Mesenchymal stem cell (in vitro differentiated cells and primary cell): ENCODE data around the gene PSPC1.

Experiments used
- DNase-seq: peaks from one replicate; pipeline ENCODE4 v3.0.0-alpha.2; 2013
- H2AFZ ChIP-seq: one replicate; pipeline ENCODE4 v1.6.1; 2013; ENCODE audit warnings: low read depth, mild to moderate bottlenecking, control low read depth, inconsistent platforms, low read length, moderate library complexity
- H2AK5ac ChIP-seq: 2 replicates; pipeline ENCODE4 v1.6.1; 2013; ENCODE audit warnings: low read length, moderate library complexity, mild to moderate bottlenecking, inconsistent platforms; ENCODE audit not compliant: severe bottlenecking
- H2BK120ac ChIP-seq: one replicate; pipeline ENCODE4 v1.6.1; 2013; ENCODE audit warnings: low read depth, mild to moderate bottlenecking, inconsistent platforms, low read length, moderate library complexity
- H2BK12ac ChIP-seq, 2 experiments: one replicate each; pipeline ENCODE4 v1.6.1; 2013; ENCODE audit warnings: inconsistent platforms in 2 of 2, low read length in 2 of 2, mild to moderate bottlenecking in 2 of 2, moderate library complexity in 2 of 2, control low read depth in 1 of 2
- H2BK15ac ChIP-seq: one replicate; pipeline ENCODE4 v1.6.1; 2013; ENCODE audit warnings: mild to moderate bottlenecking, low read depth, inconsistent platforms; ENCODE audit not compliant: poor library complexity, severe bottlenecking
- H2BK5ac ChIP-seq: 2 replicates; pipeline ENCODE4 v1.6.1; 2013; ENCODE audit warnings: low read depth, mild to moderate bottlenecking, low read length, control low read depth, inconsistent platforms; ENCODE audit not compliant: poor library complexity, severe bottlenecking
- H3K14ac ChIP-seq, 2 experiments: one replicate each; pipeline ENCODE4 v1.6.1; 2013; ENCODE audit warnings: inconsistent platforms in 2 of 2, low read length in 2 of 2, control low read depth in 1 of 2, mild to moderate bottlenecking in 1 of 2, moderate library complexity in 1 of 2
- H3K18ac ChIP-seq, 2 experiments: one replicate each; pipeline ENCODE4 v1.6.1; 2013; ENCODE audit warnings: inconsistent platforms in 2 of 2, low read length in 2 of 2, control low read depth in 1 of 2, low read depth in 1 of 2, mild to moderate bottlenecking in 1 of 2
- H3K23ac ChIP-seq, 2 experiments: one replicate each; pipeline ENCODE4 v1.6.1; 2013; ENCODE audit warnings: inconsistent platforms in 2 of 2, low read length in 2 of 2, mild to moderate bottlenecking in 2 of 2, moderate library complexity in 2 of 2, control low read depth in 1 of 2
- H3K27ac ChIP-seq: 2 replicates; pipeline ENCODE4 v1.5.1; 2013; ENCODE audit warnings: mild to moderate bottlenecking, moderate library complexity, low read length, control low read depth, inconsistent platforms; ENCODE audit not compliant: poor library complexity, severe bottlenecking
- H3K27me3 ChIP-seq, 2 experiments: 2 replicates each; pipeline versions ENCODE4 v1.6.1 to v1.7.0; 2013; ENCODE audit warnings: low read length in 2 of 2, mild to moderate bottlenecking in 2 of 2, moderate library complexity in 2 of 2, control low read depth in 1 of 2, inconsistent platforms in 1 of 2; ENCODE audit not compliant: control insufficient read depth in 1 of 2, insufficient read depth in 1 of 2
- H3K36me3 ChIP-seq, 2 experiments: 2 replicates each; pipeline versions ENCODE4 v1.6.1 to v1.7.0; 2013; ENCODE audit warnings: low read length in 2 of 2, control low read depth in 1 of 2, inconsistent platforms in 1 of 2, low read depth in 1 of 2, mild to moderate bottlenecking in 1 of 2; ENCODE audit not compliant: insufficient read depth in 2 of 2, control insufficient read depth in 1 of 2
- H3K4ac ChIP-seq, 2 experiments: one replicate each; pipeline ENCODE4 v1.6.1; 2013; ENCODE audit warnings: inconsistent platforms in 2 of 2, low read length in 2 of 2, mild to moderate bottlenecking in 2 of 2, moderate library complexity in 2 of 2, control low read depth in 1 of 2, low read depth in 1 of 2
- H3K4me1 ChIP-seq: 2 replicates; pipeline ENCODE4 v1.6.1; 2013; ENCODE audit warnings: low read depth, low read length, control low read depth; ENCODE audit not compliant: control insufficient read depth, insufficient read depth
- H3K4me2 ChIP-seq: 2 replicates; pipeline ENCODE4 v1.6.1; 2013; ENCODE audit warnings: low read length, mild to moderate bottlenecking, inconsistent platforms; ENCODE audit not compliant: poor library complexity, severe bottlenecking
- H3K4me3 ChIP-seq, 2 experiments: 2 replicates each; pipeline versions ENCODE4 v1.5.1 to v1.7.0; 2013; ENCODE audit warnings: low read length in 2 of 2, mild to moderate bottlenecking in 2 of 2, control low read depth in 1 of 2, low read depth in 1 of 2; ENCODE audit not compliant: insufficient read depth in 1 of 2
- H3K79me1 ChIP-seq: replicated peaks from 2 replicates; pipeline ENCODE4 v1.6.1; 2013; ENCODE audit warnings: mild to moderate bottlenecking, control low read depth, low read length, inconsistent platforms; ENCODE audit not compliant: poor library complexity, severe bottlenecking
- H3K9ac ChIP-seq: 2 replicates; pipeline ENCODE4 v1.7.0; 2013; ENCODE audit warnings: mild to moderate bottlenecking, low read length, moderate library complexity
- H3K9me3 ChIP-seq: 2 replicates; pipeline ENCODE4 v1.7.0; 2013; ENCODE audit warnings: mild to moderate bottlenecking, low read length; ENCODE audit not compliant: control insufficient read depth
- H4K8ac ChIP-seq: one replicate; pipeline ENCODE4 v1.6.1; 2013; ENCODE audit warnings: inconsistent platforms, mild to moderate bottlenecking, low read length, moderate library complexity
- H4K91ac ChIP-seq: one replicate; pipeline ENCODE4 v1.6.1; 2013; ENCODE audit warnings: mild to moderate bottlenecking, low read length, inconsistent platforms
- WGBS: methylation state at CpG from one replicate; pipeline ENCODE4 v1.1.7; 2013; ENCODE audit warnings: mixed read lengths; 5-methylcytosine and 5-hydroxymethylcytosine counted together

The PSPC1 gene

DNA sequence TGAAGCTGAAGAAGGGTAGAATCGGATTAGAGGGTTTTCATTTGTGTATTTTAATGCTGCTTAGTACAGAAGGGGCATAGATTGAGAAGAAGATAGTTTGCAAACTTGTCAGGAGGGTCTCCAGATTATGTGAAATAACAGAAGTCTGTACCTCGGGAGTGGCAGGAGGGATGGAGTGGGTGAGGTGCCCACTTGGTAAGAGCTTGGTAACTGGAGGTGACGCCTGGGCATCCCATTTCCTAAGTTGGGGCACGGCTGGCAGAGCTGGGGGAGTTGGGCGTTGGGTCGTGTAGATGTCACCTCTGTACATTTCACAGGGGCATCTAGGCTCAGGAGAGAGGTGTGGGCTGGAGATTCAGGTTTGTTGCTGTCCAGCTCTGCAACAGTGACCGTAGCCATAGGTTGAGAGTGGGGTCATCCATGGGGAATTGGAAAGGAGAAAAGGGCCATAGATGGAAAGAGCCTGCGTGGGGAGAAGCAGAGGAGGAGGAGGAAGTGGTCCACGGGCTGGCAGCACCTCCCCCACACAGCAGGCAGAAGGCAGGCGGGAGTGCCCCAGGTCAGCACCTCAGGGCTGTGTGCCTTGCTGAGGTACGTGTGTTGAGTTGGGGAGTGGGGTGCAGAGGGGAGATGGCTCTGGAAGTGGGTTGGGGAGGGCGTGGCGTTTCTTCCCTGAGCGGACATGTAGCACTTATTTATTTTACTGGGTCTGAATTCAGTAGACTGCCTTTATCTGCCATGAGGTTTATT lies 118.1 kb downstream of the PSPC1 start:
- H3K14ac ChIP-seq = no peak overlapping the region
- 92% methylated on average over 14 of the region's 14 CpGs for WGBS
- no peak overlapping the region for H3K4ac ChIP-seq
- H3K4me2 ChIP-seq = no peak overlapping the region
- no peak overlapping the region for H3K27ac ChIP-seq
- H3K4me1 ChIP-seq = peaks cover 5% of the 10 kb centered on the region
- H3K23ac ChIP-seq = no peak overlapping the region
- H3K4me3 ChIP-seq = no peak overlapping the region
- no peak overlapping the region for H2BK12ac ChIP-seq
- H2AFZ ChIP-seq = no peak overlapping the region
- no peak overlapping the region for H3K18ac ChIP-seq
- no peaks in the 10 kb centered on the region for H3K27me3 ChIP-seq
- no peak overlapping the region for H2BK15ac ChIP-seq
- no peak overlapping the region for H2BK120ac ChIP-seq
- peaks cover 55 to 97% of the 10 kb centered on the region in 2 experiments for H3K36me3 ChIP-seq
- H3K79me1 ChIP-seq = peaks cover 20% of the 10 kb centered on the region
- H4K8ac ChIP-seq = no peak overlapping the region
- no peak overlapping the region for H3K9ac ChIP-seq
- H2BK5ac ChIP-seq = no peak overlapping the region
- no peaks in the 10 kb centered on the region for H3K9me3 ChIP-seq
- no peak for DNase-seq
- H4K91ac ChIP-seq = no peak overlapping the region
- no peak overlapping the region for H2AK5ac ChIP-seq

DNA sequence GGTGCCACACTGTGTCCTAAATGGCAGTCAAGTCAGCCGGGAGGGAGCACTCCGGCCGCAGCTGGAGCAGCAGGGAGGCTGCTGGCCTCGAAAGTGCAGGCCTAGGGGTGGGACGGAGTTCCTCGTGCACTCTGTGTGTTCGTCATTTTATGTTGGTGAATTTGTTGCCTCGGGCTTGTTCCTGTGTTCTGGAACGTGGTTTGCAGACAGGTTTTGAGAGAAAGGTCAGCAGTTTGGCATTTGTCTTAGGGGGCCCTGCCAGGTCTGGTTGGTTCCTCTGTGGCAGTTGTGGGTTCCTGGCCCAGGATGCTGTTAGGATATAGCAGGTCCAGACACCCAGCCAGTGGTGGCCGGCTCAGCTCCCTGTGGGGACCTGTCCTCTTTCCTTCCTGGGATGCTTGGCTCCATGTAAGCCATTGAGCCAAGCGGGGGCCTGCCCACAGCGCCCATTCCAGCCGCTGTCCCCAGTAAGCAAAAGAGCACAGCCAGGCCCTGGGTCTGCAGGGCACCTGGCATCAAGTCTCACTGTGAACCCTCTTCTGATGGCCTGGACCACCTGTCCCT lies 119.2 kb downstream of the PSPC1 start:
- Histone ChIP-seq H4K91ac (peak overlapping the region; percentile 48), H3K23ac (no peak overlapping the region), H3K14ac (no peak overlapping the region), H3K4me3 (no peak overlapping the region), H3K27me3 (no peaks in the 10 kb centered on the region), H3K79me1 (peaks cover 19% of the 10 kb centered on the region), H2AFZ (no peak overlapping the region), H3K4ac (no peak overlapping the region), H4K8ac (peak overlapping the region; percentile 4), H2BK12ac (no peak overlapping the region), H3K4me2 (no peak overlapping the region), H3K18ac (no peak overlapping the region), H2AK5ac (no peak overlapping the region), H2BK15ac (no peak overlapping the region), H3K9ac (no peak overlapping the region), H3K36me3 (peaks cover 48 to 97% of the 10 kb centered on the region in 2 experiments), H3K9me3 (no peaks in the 10 kb centered on the region), H3K27ac (no peak overlapping the region), H2BK5ac (no peak overlapping the region), H2BK120ac (no peak overlapping the region), H3K4me1 (peaks cover 5% of the 10 kb centered on the region)
- 88% methylated on average over 13 of the region's 13 CpGs for WGBS
- no peak for DNase-seq

- H3K4me2 ChIP-seq = no peak overlapping the region
- no peak overlapping the region for H2BK5ac ChIP-seq
- no peak overlapping the region for H2AK5ac ChIP-seq
- H4K91ac ChIP-seq = no peak overlapping the region
- H3K4ac ChIP-seq = no peak overlapping the region
- H3K36me3 ChIP-seq = peaks cover 42 to 90% of the 10 kb centered on the region in 2 experiments
- H2BK12ac ChIP-seq = no peak overlapping the region
- H3K9ac ChIP-seq = no peak overlapping the region
- no peak overlapping the region for H3K27ac ChIP-seq
- WGBS = 96% methylated on average over 15 of the region's 15 CpGs
- no peak overlapping the region for H2BK15ac ChIP-seq
- H3K79me1 ChIP-seq = peaks cover 17% of the 10 kb centered on the region
- H3K14ac ChIP-seq = no peak overlapping the region
- peaks cover 7% of the 10 kb centered on the region for H3K4me1 ChIP-seq
- H3K23ac ChIP-seq = no peak overlapping the region
- H2BK120ac ChIP-seq = no peak overlapping the region
- H4K8ac ChIP-seq = no peak overlapping the region
- no peak overlapping the region for H3K18ac ChIP-seq
- no peak overlapping the region for H3K4me3 ChIP-seq
- H2AFZ ChIP-seq = no peak overlapping the region
- no peaks in the 10 kb centered on the region for H3K27me3 ChIP-seq
- no peak for DNase-seq
- no peaks in the 10 kb centered on the region for H3K9me3 ChIP-seq
Observed at GRCh38 chr13:19661561-19661960, 121.2 kb downstream of the PSPC1 start.

DNA sequence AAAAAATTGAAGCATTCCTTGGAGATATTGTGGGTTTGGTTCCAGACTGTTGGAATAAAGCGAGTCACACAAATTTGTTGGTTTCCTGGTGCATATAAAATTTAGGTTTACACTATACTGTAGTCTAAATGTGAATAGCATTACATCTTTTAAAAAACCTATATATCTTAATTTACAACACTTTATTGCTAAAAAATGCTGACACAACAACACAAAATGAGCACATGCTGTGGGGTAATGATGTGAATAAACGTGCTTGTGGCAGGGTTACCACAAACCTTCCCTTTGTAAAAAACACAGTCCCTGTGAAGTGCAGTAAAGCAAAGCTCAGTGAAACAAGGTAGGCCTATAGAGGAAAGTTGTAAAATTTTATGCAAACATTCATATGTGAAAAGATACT lies 121.6 kb downstream of the PSPC1 start:
- H3K9me3 ChIP-seq = no peaks in the 10 kb centered on the region
- no peak overlapping the region for H3K4me2 ChIP-seq
- no peak overlapping the region for H3K4ac ChIP-seq
- H3K36me3 ChIP-seq = peaks cover 40 to 85% of the 10 kb centered on the region in 2 experiments
- peaks cover 17% of the 10 kb centered on the region for H3K79me1 ChIP-seq
- no peak overlapping the region for H2BK12ac ChIP-seq
- H4K8ac ChIP-seq = no peak overlapping the region
- H3K23ac ChIP-seq = no peak overlapping the region
- no CpG with 5 or more reads among the region's 2 CpGs for WGBS
- no peak overlapping the region for H3K18ac ChIP-seq
- H2AK5ac ChIP-seq = no peak overlapping the region
- H3K14ac ChIP-seq = no peak overlapping the region
- no peak overlapping the region for H2AFZ ChIP-seq
- no peak overlapping the region for H2BK5ac ChIP-seq
- no peak overlapping the region for H4K91ac ChIP-seq
- H3K4me3 ChIP-seq = no peak overlapping the region
- H2BK120ac ChIP-seq = no peak overlapping the region
- no peak overlapping the region for H2BK15ac ChIP-seq
- DNase-seq = no peak
- no peak overlapping the region for H3K27ac ChIP-seq
- no peaks in the 10 kb centered on the region for H3K27me3 ChIP-seq
- H3K4me1 ChIP-seq = peaks cover 7% of the 10 kb centered on the region
- no peak overlapping the region for H3K9ac ChIP-seq
